GM06990 (cell line): ENCODE results near the gene COBLL1.
"Not testable (repeated sequence)": the region's sequence is repeated elsewhere in the genome, so short reads cannot be mapped to it uniquely, and the experiment has no call there.

Experiments
- DNase-seq: peaks from one replicate; pipeline ENCODE4 v3.0.0-alpha.2; 2011; ENCODE audit not compliant: insufficient read length; ENCODE audit errors: extremely low read depth
- H3K27me3 ChIP-seq: replicated peaks from 2 replicates; pipeline ENCODE4 v1.6.0; 2011; ENCODE audit warnings: low read length; ENCODE audit not compliant: control insufficient read depth, insufficient read depth
- H3K36me3 ChIP-seq: 2 replicates; pipeline ENCODE4 v1.5.1; 2011; ENCODE audit warnings: low read length; ENCODE audit not compliant: control insufficient read depth, insufficient read depth
- H3K4me3 ChIP-seq: replicated peaks from 2 replicates; pipeline ENCODE4 v1.5.1; 2011; ENCODE audit warnings: low read depth, mild to moderate bottlenecking, control low read depth, low read length
- CTCF ChIP-seq: IDR thresholded peaks from 2 replicates; pipeline ENCODE4 v1.5.1; 2011; ENCODE audit warnings: low read length, control low read depth, mild to moderate bottlenecking, inconsistent platforms; ENCODE audit not compliant: insufficient read depth, poor library complexity, severe bottlenecking

COBLL1 gene

GRCh38 chr2:164867779-164868397 is 26.3 kb upstream of the COBLL1 start:
- DNase-seq = no peak
- H3K36me3 ChIP-seq = no peaks in the 10 kb centered on the region
- no peaks in the 10 kb centered on the region for H3K27me3 ChIP-seq
- TF ChIP-seq CTCF = no peak
- H3K4me3 ChIP-seq = no peak overlapping the region

- DNase-seq, H3K36me3 ChIP-seq, H3K4me3 ChIP-seq, H3K27me3 ChIP-seq: not testable (repeated sequence)
Measured at GRCh38 chr2:164866381-164866780, 24.8 kb upstream of the COBLL1 start.

GRCh38 chr2:164860694-164861042 is 19.0 kb upstream of the COBLL1 start:
- no peak overlapping the region for H3K4me3 ChIP-seq
- DNase-seq = no peak
- no peaks in the 10 kb centered on the region; the same call in 1 of the 2 replicates for H3K27me3 ChIP-seq
- no peaks in the 10 kb centered on the region for H3K36me3 ChIP-seq
- no peak for TF ChIP-seq CTCF

GRCh38 chr2:164859906-164860693 is 18.5 kb upstream of the COBLL1 start:
- not testable (repeated sequence) for H3K27me3 ChIP-seq, H3K4me3 ChIP-seq, H3K36me3 ChIP-seq, DNase-seq

- Histone ChIP-seq H3K36me3 (no peaks in the 10 kb centered on the region), H3K4me3 (no peak overlapping the region), H3K27me3 (no peaks in the 10 kb centered on the region; the same call in 1 of the 2 replicates)
- no peak for TF ChIP-seq CTCF
- no peak for DNase-seq
Measured at GRCh38 chr2:164859251-164859818, 17.7 kb upstream of the COBLL1 start.

GRCh38 chr2:164852086-164852485 is 10.5 kb upstream of the COBLL1 start:
- H3K36me3 ChIP-seq = no peaks in the 10 kb centered on the region
- no peak for TF ChIP-seq CTCF
- H3K27me3 ChIP-seq = no peaks in the 10 kb centered on the region
- no peak for DNase-seq
- no peak overlapping the region for H3K4me3 ChIP-seq
